Ishikawa (cell line): ENCODE measurements around the gene MAML1.

Source experiments
- CEBPB ChIP-seq: IDR thresholded peaks from 2 replicates; pipeline ENCODE4 v1.6.1; 2012
- CREB1 ChIP-seq: IDR thresholded peaks from 2 replicates; pipeline ENCODE4 v1.6.1; 2012; ENCODE audit warnings: low read depth
- EGR1 ChIP-seq: IDR thresholded peaks from 2 replicates; pipeline ENCODE4 v1.6.1; 2012
- EP300 ChIP-seq: IDR thresholded peaks from 2 replicates; pipeline ENCODE4 v1.6.1; 2012; ENCODE audit warnings: borderline replicate concordance
- FOXM1 ChIP-seq: IDR thresholded peaks from 2 replicates; pipeline ENCODE4 v1.6.1; 2012; ENCODE audit warnings: low read depth, borderline replicate concordance
- NFIC ChIP-seq: IDR thresholded peaks from 2 replicates; pipeline ENCODE4 v1.6.1; 2012
- RAD21 ChIP-seq: IDR thresholded peaks from 2 replicates; pipeline ENCODE4 v1.6.1; 2012; ENCODE audit warnings: low read depth
- TAF1 ChIP-seq: IDR thresholded peaks from 2 replicates; pipeline ENCODE4 v1.6.1; 2012; ENCODE audit warnings: low read depth, mild to moderate bottlenecking
- TCF12 ChIP-seq: IDR thresholded peaks from 2 replicates; pipeline ENCODE4 v1.6.1; 2012; ENCODE audit warnings: low read depth
- TEAD4 ChIP-seq: IDR thresholded peaks from 2 replicates; pipeline ENCODE4 v1.6.1; 2012
- YY1 ChIP-seq: IDR thresholded peaks from 2 replicates; pipeline ENCODE4 v1.6.1; 2012; ENCODE audit warnings: low read depth
- ZBTB7A ChIP-seq: IDR thresholded peaks from 2 replicates; pipeline ENCODE4 v1.6.1; 2012; ENCODE audit warnings: low read depth
- TF ChIP-seq, protein P1 (sequence below): IDR thresholded peaks from 2 replicates; pipeline ENCODE4 v1.6.1; 2012
- TF ChIP-seq, protein P2 (sequence below): IDR thresholded peaks from 2 replicates; pipeline ENCODE4 v1.6.1; 2012
- TF ChIP-seq, protein P3 (sequence below): IDR thresholded peaks from 2 replicates; pipeline ENCODE4 v1.6.1; 2012; ENCODE audit warnings: low read depth, mild to moderate bottlenecking

MAML1 gene

DNA sequence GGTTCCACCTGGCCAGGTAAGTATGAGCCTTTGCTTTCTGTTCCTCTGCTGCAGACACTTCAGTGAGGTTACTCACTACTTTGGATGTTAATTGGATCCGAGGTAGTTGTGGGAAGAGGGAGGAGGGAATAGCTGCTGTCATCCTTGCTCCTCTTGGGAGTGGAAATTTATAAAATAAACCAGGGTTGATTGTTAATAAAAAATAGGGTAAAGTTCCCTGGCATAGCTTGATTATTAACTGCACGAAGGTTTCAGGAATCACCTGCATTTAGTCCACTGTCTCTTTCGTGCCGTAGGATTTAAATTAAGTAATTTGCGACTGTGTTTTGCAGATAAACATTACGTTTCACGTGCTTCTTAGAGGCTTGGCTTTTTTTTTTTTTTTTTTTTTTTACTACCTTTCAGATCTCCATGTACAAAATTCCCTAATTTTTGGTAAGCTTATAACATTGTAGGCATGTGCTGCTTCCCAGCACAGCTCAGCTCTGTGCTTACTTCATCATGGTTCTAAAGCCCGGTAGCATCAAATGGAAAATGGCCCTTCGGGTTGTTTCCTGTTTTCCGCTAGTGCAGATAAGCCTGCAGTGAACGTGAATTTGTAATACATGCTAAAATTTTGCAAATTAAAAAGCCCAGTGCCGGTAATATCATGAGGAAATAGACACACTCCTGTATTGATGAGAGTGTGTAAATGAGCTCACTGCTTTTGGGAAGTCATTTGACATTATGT lies 34.3 kb downstream of the MAML1 start:
- no peak for TF ChIP-seq CEBPB
- TF ChIP-seq RAD21: no peak
- no peak for TF ChIP-seq EGR1
- TF ChIP-seq EP300: no peak
- TF ChIP-seq YY1: no peak
- TF ChIP-seq, protein P1, sequence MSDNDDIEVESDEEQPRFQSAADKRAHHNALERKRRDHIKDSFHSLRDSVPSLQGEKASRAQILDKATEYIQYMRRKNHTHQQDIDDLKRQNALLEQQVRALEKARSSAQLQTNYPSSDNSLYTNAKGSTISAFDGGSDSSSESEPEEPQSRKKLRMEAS: no peak
- no peak for TF ChIP-seq CREB1
- TF ChIP-seq, protein P2, sequence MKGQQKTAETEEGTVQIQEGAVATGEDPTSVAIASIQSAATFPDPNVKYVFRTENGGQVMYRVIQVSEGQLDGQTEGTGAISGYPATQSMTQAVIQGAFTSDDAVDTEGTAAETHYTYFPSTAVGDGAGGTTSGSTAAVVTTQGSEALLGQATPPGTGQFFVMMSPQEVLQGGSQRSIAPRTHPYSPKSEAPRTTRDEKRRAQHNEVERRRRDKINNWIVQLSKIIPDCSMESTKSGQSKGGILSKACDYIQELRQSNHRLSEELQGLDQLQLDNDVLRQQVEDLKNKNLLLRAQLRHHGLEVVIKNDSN: no peak
- TF ChIP-seq, protein P3, sequence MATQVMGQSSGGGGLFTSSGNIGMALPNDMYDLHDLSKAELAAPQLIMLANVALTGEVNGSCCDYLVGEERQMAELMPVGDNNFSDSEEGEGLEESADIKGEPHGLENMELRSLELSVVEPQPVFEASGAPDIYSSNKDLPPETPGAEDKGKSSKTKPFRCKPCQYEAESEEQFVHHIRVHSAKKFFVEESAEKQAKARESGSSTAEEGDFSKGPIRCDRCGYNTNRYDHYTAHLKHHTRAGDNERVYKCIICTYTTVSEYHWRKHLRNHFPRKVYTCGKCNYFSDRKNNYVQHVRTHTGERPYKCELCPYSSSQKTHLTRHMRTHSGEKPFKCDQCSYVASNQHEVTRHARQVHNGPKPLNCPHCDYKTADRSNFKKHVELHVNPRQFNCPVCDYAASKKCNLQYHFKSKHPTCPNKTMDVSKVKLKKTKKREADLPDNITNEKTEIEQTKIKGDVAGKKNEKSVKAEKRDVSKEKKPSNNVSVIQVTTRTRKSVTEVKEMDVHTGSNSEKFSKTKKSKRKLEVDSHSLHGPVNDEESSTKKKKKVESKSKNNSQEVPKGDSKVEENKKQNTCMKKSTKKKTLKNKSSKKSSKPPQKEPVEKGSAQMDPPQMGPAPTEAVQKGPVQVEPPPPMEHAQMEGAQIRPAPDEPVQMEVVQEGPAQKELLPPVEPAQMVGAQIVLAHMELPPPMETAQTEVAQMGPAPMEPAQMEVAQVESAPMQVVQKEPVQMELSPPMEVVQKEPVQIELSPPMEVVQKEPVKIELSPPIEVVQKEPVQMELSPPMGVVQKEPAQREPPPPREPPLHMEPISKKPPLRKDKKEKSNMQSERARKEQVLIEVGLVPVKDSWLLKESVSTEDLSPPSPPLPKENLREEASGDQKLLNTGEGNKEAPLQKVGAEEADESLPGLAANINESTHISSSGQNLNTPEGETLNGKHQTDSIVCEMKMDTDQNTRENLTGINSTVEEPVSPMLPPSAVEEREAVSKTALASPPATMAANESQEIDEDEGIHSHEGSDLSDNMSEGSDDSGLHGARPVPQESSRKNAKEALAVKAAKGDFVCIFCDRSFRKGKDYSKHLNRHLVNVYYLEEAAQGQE: no peak
- no peak for TF ChIP-seq TEAD4
- TF ChIP-seq TAF1: no peak
- TF ChIP-seq ZBTB7A: no peak
- no peak for TF ChIP-seq TCF12

DNA sequence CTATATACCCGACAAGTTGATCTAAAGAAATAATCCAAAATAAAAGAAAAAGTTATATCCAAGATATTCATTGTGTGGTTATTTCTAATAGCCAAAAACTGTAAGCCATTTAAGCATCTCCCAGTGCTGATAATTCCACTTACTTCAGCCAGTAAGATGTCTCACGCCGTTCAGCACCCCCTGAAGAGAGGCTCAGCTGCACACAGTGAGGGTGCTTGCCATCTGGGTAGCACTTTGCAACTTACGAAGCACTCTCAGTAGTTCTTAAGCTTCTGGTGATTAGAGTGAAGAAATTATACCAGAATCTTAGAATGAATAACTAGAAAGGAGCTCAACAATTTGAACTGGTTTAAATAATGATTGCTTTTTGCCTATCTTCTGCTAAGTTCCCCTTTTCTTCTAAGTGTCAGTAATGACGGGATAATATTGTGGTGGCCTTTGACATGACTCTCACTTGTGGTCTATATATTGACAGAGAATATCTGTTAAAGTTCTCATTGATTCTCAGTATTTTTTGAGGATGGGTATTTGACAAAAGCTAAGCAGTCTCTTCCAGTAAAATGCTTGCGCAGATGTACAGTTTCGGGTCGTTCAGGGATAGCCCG lies 35.0 kb downstream of the MAML1 start:
- TF ChIP-seq FOXM1: no peak

DNA sequence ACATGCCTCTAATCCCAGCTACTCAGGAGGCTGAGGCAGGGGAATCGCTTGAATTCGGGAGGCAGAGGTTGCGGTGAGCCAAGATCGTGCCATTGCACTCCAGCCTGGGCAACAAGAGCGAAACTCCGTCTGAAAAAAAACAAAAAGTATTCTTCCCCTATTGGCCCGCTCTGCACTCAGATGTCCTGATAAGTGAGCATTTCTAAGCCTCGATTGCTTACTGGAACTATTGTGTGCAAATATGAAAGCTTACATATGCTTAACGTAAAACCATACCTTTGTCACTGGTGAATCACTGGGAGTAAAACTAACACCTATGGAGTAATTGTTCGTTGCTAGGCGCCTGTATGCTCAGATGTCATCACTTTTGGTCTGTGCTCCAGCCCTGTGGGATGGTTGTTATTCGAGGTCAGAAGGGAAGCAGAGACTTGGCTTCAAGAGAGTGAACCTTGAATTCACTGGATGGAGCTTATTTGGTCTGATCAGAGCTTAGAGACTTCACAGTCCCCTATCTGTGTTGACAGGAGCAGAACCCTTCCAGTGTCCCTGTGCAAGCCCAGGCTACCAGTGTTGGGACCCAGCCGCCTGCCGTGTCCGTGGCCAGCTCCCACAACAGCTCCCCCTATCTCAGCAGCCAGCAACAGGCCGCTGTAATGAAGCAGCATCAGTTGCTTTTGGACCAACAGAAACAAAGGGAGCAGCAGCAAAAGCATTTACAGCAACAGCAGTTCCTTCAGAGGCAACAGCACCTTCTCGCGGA lies 35.9 kb downstream of the MAML1 start:
- TF ChIP-seq NFIC (no peak), TEAD4 (no peak), CREB1 (no peak), EGR1 (no peak), RAD21 (no peak), YY1 (no peak), FOXM1 (no peak)
- TF ChIP-seq, protein P3: no peak
- TF ChIP-seq, protein P1: no peak

DNA sequence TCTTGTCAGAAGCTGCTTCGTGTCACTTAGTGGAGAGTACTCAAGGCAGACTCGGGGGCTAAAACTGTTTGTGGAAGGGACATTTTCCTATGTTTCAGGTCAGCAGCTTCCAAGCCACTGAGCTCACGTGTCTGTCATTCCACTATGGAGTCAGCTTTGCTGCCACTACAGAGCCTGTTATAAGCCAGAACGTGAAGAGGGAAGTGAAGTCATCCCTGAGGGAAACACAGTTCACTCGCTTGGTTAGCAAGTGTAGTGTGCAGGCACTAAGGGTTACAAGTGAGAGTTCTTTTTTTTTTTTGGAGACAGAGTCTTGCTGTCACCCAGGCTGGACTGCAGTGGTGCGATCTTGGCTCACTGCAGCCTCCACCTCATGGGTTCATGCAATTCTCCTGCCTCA lies 36.6 kb downstream of the MAML1 start:
- no peak for TF ChIP-seq ZBTB7A
- TF ChIP-seq, protein P3: no peak
- TF ChIP-seq, protein P2: no peak
- TF ChIP-seq EGR1: no peak
- TF ChIP-seq, protein P1: no peak
- no peak for TF ChIP-seq TEAD4
- TF ChIP-seq EP300: no peak
- no peak for TF ChIP-seq CREB1
- TF ChIP-seq NFIC: no peak
- no peak for TF ChIP-seq FOXM1
